ENCODE data around the gene DNAH17.
"Not testable (repeated sequence)": the region's sequence is repeated elsewhere in the genome, so short reads cannot be mapped to it uniquely, and the experiment has no call there.

DNAH17 gene

GRCh38 chr17:78525511-78526160, 51.6 kb downstream of the DNAH17 start:
- DNase-seq (ENCODE audit: low read depth, low spot score): no peak

- no peak for DNase-seq (ENCODE audit: low read depth, low spot score)
These were observed 52.2 kb downstream of the DNAH17 start for GRCh38 chr17:78524870-78525510.

- DNase-seq (ENCODE audit: low read depth, low spot score): no peak
These were observed 53.1 kb downstream of the DNAH17 start for GRCh38 chr17:78523934-78524655.

- no peak for DNase-seq (ENCODE audit: low read depth, low spot score)
These were observed 55.0 kb downstream of the DNAH17 start for GRCh38 chr17:78522031-78522809.

- DNase-seq (ENCODE audit: low read depth, low spot score): no peak
These were observed 59.8 kb downstream of the DNAH17 start for GRCh38 chr17:78517421-78517820.

GRCh38 chr17:78515480-78515879, 61.7 kb downstream of the DNAH17 start:
- no peak for DNase-seq (ENCODE audit: low read depth, low spot score)

- DNase-seq (ENCODE audit: low read depth, low spot score): no peak
These were observed 62.7 kb downstream of the DNAH17 start for GRCh38 chr17:78514521-78514920.

- DNase-seq (ENCODE audit: low read depth, low spot score): no peak
These were observed 64.2 kb downstream of the DNAH17 start for GRCh38 chr17:78512976-78513375.

- no peak for DNase-seq (ENCODE audit: low read depth, low spot score)
These were observed 66.8 kb downstream of the DNAH17 start for GRCh38 chr17:78510141-78511075.

- DNase-seq (ENCODE audit: low read depth, low spot score): no peak
These were observed 69.7 kb downstream of the DNAH17 start for GRCh38 chr17:78507526-78507925.

GRCh38 chr17:78506454-78507309, 70.5 kb downstream of the DNAH17 start:
- no peak for DNase-seq (ENCODE audit: low read depth, low spot score)

- no peak for DNase-seq (ENCODE audit: low read depth, low spot score)
These were observed 72.9 kb downstream of the DNAH17 start for GRCh38 chr17:78504156-78504925.

GRCh38 chr17:78503388-78503787, 73.8 kb downstream of the DNAH17 start:
- DNase-seq (ENCODE audit: low read depth, low spot score): not testable (repeated sequence)

- DNase-seq (ENCODE audit: low read depth, low spot score): no peak
These were observed 74.5 kb downstream of the DNAH17 start for GRCh38 chr17:78502611-78503148.

GRCh38 chr17:78501241-78502036, 75.8 kb downstream of the DNAH17 start:
- DNase-seq (ENCODE audit: low read depth, low spot score): no peak

- no peak for DNase-seq (ENCODE audit: low read depth, low spot score)
These were observed 76.4 kb downstream of the DNAH17 start for GRCh38 chr17:78500806-78501205.

- no peak for DNase-seq (ENCODE audit: low read depth, low spot score)
These were observed 77.3 kb downstream of the DNAH17 start for GRCh38 chr17:78499715-78500540.

Measured in activated naive CD8-positive, alpha-beta T cell treated with anti-CD3 and anti-CD28 coated beads, Interleukin-2, amount 50 U/mL, for 16 hours (primary cell).